GM10266 (cell line): ENCODE results near the gene DCT.

Source experiments
- DNase-seq: peaks from one replicate; pipeline ENCODE4 v3.0.0; 2012; ENCODE audit errors: extremely low spot score
- TF ChIP-seq, protein P1 (sequence below): IDR thresholded peaks from 2 replicates; pipeline ENCODE4 v1.5.1; 2012; ENCODE audit warnings: mild to moderate bottlenecking, low read depth; ENCODE audit not compliant: control insufficient read depth, insufficient read depth; ENCODE audit errors: missing control alignments

Gene DCT

DNA sequence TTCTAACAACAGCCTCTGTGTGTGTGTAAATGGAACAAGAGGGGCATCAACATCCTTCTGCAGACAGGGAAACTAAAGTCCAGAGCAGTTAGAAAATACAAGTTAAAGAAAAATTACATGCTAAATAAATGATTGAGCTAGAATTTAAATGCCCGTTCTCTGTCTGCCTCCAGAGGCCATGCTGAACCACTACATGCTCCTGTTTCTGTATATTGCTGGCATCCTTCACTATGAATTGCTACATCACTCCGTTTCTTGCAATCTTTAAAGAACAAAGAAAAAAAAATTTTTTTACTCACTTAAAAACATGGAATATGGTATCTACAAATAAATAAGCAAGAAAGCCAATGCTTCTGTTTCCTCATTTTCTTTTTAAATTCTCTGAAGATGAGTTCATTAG, 47.9 kb downstream of the DCT start:
- no peak for DNase-seq

DNA sequence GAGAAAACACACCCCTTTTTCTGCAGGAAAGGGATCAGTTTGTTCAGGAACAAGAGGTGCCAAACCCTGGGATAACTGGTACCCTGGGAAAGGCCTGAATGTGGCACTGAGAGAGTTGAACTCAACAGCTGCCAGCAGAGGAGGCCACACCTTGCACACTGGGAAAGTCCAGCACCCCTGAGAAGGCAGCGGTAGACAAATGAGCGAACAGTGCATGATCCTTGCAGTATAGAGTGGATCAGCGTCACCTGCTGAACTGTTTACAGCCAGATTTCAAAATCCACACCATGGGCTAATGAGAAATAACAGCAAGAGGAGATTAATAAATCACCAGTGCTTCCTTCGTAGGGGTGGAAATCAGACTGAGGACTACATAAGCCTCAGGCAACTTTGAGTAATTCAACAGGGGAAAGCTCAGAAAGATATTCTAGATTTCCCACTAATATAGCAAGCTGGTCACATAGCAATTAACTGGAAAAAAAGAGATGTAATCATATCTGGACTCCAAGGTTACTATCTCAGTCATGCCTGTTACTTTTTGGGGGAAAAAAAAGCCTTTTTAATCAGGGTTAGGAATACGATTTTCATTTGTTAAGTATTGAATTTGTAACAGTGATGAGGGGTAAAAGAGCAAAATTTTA, 52.0 kb downstream of the DCT start:
- TF ChIP-seq, protein P1, sequence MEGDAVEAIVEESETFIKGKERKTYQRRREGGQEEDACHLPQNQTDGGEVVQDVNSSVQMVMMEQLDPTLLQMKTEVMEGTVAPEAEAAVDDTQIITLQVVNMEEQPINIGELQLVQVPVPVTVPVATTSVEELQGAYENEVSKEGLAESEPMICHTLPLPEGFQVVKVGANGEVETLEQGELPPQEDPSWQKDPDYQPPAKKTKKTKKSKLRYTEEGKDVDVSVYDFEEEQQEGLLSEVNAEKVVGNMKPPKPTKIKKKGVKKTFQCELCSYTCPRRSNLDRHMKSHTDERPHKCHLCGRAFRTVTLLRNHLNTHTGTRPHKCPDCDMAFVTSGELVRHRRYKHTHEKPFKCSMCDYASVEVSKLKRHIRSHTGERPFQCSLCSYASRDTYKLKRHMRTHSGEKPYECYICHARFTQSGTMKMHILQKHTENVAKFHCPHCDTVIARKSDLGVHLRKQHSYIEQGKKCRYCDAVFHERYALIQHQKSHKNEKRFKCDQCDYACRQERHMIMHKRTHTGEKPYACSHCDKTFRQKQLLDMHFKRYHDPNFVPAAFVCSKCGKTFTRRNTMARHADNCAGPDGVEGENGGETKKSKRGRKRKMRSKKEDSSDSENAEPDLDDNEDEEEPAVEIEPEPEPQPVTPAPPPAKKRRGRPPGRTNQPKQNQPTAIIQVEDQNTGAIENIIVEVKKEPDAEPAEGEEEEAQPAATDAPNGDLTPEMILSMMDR, result no peak
- DNase-seq, result no peak

More for the DNA sequence above, 47.9 kb downstream of the DCT start:
- TF ChIP-seq, protein P1, result no peak

DNA sequence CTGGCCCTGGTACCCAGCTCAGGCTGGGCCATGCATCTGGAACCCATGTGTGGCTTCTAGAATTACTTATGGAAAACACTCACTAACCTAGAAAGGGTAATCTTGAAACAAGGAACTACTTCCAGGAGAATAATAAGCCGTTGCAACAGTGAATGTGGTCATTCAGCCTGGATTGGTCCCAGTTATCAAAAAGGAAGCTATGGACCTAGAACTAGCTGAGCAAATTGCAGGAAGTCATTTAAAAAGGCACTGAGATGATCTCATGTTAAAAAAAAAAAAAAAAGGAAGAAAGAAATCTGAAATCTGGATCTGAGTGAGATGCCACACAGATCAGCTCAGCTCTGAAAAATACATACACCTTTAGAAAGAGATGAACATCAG, 59.6 kb downstream of the DCT start:
- TF ChIP-seq, protein P1, result no peak
- DNase-seq, result no peak

DNA sequence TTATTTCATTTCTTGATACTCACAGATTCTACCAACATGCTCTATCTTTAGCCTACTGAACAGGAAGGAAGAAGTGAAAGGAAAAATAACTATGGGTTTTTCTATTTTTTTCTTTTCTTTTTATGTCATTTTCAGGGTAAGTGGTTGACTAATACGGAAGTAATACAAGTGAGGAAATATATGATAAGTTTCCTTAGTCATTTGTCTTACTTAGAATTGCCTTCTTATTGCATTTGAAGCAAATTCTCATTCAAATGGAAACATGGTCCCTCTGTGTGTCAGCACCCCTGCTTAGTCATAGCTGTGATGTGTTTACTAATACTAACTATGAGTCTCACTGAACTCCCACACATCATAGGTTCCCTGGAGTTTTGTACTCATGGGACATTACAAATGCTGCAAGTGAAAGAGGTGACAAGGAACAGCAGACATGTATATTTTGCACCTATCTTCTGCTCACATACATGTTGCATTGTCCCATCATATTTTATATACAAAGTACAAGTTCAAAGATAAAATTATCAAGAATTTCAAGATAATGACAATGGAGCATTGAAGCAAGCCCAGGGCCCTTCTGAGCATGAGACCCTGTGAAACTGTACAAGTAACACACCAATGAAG, 60.1 kb downstream of the DCT start:
- DNase-seq, result no peak
- TF ChIP-seq, protein P1, result no peak

DNA sequence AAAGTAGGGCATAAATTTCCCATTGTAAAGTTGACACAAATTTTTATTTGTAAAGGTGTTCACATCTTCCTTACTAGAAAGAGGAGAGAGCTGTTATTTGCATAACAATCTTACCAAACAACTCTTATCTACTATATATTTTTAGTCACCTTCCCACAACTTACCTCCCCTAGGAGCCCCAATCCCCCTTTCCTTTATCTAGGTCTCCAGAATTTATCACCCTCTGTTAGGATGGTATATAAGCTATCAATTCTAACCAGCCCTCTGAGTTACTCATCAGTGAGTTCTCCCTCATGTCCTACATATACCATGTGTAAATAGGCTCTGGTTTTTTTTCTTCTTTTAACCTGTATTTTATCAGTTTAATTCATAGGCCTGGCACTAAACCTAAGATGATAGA, 62.2 kb downstream of the DCT start:
- DNase-seq, result no peak
- TF ChIP-seq, protein P1, result no peak

DNA sequence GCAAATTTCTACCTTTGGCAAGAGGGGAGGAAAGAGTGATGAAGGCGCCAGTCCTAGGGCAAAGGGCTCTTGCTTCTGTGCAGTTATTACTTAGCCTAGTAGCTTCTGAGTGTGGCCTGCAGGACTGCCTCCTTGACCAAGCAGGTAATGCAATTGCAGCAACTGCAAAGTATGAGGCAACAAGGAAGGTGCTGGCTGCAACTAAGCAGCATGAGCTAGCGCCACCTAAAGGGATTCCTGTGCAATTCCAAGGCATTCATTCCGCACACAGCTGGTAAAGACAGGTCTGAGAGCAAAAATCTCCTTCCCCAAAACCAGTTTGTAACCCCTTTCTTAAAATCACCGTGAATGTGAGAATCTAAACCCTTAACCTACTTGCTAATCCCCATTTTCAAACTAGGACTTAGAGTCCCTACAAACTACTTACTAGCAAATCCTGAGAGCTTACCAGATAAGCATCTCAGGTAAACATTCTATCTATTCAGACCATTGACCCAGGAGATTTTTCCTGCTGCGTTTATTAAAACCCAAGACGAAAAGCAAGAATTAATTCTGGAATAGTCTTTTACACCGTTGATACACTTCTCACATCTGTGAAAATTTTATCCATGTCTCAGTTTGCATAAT, 62.9 kb downstream of the DCT start:
- DNase-seq, result no peak

More for the DNA sequence above, 62.9 kb downstream of the DCT start:
- TF ChIP-seq, protein P1, result peak; percentile 33
